Body of pancreas (tissue), 4 donors: ENCODE data around the gene DGKI. TPM values are rescaled to one million over a fixed set of nuclear protein-coding genes. Genes with fewer than 3 reads are reported as not detected.

ENCODE experiments used
- ATAC-seq: fragments of 150-250 bp; one replicate; pipeline ENCODE4 v1.9.1; 2016
- DNase-seq, 4 donors: peaks; one replicate each; pipeline ENCODE4 v3.0.0-alpha.2; 2019
- H3K27ac ChIP-seq, 4 donors: fragments of 200-600 bp; sonication (generic); 1 replicate in 3 of 4; 2 replicates in 1 of 4; pipeline versions ENCODE4 v1.5.1 to v1.6.1; 2016 to 2019; ENCODE audit warnings: mild to moderate bottlenecking in 1 of 4, mixed read lengths in 1 of 4, moderate library complexity in 1 of 4
- H3K27me3 ChIP-seq, 2 donors: fragments of 200-600 bp; sonication (generic); one replicate each; pipeline ENCODE4 v1.6.0; 2016; ENCODE audit warnings: mild to moderate bottlenecking in 1 of 2
- H3K36me3 ChIP-seq, 2 donors: fragments of 200-600 bp; sonication (generic); replicated peaks in 1 of 2; 2 replicates each; pipeline ENCODE4 v1.5.1; 2016; ENCODE audit warnings: low read depth in 2 of 2; ENCODE audit not compliant: insufficient read depth in 1 of 2
- H3K4me1 ChIP-seq: fragments of 200-600 bp; sonication (generic); one replicate; pipeline ENCODE4 v1.6.0; 2016
- H3K4me3 ChIP-seq, 2 donors: fragments of 200-600 bp; sonication (generic); 1 replicate in 1 of 2; 2 replicates in 1 of 2; pipeline ENCODE4 v1.5.1; 2016 to 2019
- H3K9me3 ChIP-seq, 3 donors: fragments of 200-600 bp; sonication (generic); 1 replicate in 2 of 3; 2 replicates in 1 of 3; pipeline ENCODE4 v1.5.1; 2016
- CTCF ChIP-seq, 7 experiments: fragments of 450-650 bp in 4 of 7; fragments of 200-600 bp in 3 of 7; sonication (generic) in 3 of 7; IDR thresholded peaks; one replicate each; pipeline ENCODE4 v1.5.1; 2016 to 2019; ENCODE audit warnings: antibody characterized with exemption in 7 of 7
- POLR2A ChIP-seq, 3 donors: fragments of 450-650 bp; IDR thresholded peaks; one replicate each; pipeline ENCODE4 v1.6.1; 2016; ENCODE audit warnings: antibody characterized with exemption in 3 of 3, mild to moderate bottlenecking in 2 of 3
- WGBS, 2 donors: methylation state at CpG; one replicate each; pipeline ENCODE4 v1.1.5; 2017; 5-methylcytosine and 5-hydroxymethylcytosine counted together
- intact Hi-C: fragments of 100-400 bp; cut with DNase I; formaldehyde crosslinking; loops from one replicate; pipeline ENCODE4 v1.15.1; 2023
- total RNA-seq, 2 donors: library from RNA; depleted of rRNA; stranded (reverse); fragments of >200 nt; gene quantifications; one replicate each; pipeline ENCODE4 v1.1.0, GENCODE V29; 2016

The DGKI gene
- total RNA-seq, 2 donors from 2014 or later: 2.6 TPM; not detected in 1

DNA sequence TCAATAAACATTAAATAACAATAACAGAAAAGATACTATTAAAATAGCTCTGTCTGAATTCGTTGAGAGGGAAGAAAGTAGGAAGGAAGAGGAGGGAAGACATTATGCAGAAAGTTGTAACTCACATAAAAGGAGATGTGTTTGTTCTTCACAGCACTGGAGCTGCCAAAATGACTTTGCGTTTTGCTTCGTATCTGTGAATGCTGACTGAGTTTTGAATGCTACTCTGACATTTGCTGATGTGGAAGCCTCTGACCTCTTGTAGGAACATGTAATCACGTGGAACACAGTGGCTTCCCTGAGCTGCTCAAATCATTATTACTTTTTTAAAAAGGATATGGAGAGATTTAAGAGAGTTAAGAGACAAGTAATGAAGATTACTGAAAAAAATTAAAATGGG lies 15.6 kb upstream of the DGKI start:
- intact Hi-C loops: no loop called here
- DNase-seq: no peak
- 59 to 68% methylated on average over 4 of the region's 4 CpGs for WGBS, 2 donors

GRCh38 chr7:137860542-137860941 lies 13.8 kb upstream of the DGKI start:
- TF ChIP-seq POLR2A (IDR thresholded peaks at IDR 0.05) (no peak), CTCF (IDR thresholded peaks at IDR 0.05) (no peak)
- Histone ChIP-seq H3K9me3 (no peaks in the 10 kb centered on the region), H3K36me3 (no peaks in the 10 kb centered on the region), H3K4me3 (no peak overlapping the region), H3K27ac (no peak overlapping the region), H3K27me3 (no peaks in the 10 kb centered on the region), H3K4me1 (no peaks in the 10 kb centered on the region)
- intact Hi-C loops: no loop called here
- no peak for ATAC-seq
- DNase-seq: no peak
- WGBS, 2 donors: 91 to 100% methylated on average over 2 of the region's 2 CpGs

More for the DNA sequence above, 15.6 kb upstream of the DGKI start:
- Histone ChIP-seq H3K9me3 (no peaks in the 10 kb centered on the region), H3K4me3 (no peak overlapping the region), H3K27me3 (no peaks in the 10 kb centered on the region), H3K27ac (no peak overlapping the region), H3K36me3 (peaks cover 0 to 2% of the 10 kb centered on the region in 2 donors), H3K4me1 (no peaks in the 10 kb centered on the region)
- no peak for TF ChIP-seq CTCF (IDR thresholded peaks at IDR 0.05)
- no peak for TF ChIP-seq POLR2A (IDR thresholded peaks at IDR 0.05)
- ATAC-seq: no peak

DNA sequence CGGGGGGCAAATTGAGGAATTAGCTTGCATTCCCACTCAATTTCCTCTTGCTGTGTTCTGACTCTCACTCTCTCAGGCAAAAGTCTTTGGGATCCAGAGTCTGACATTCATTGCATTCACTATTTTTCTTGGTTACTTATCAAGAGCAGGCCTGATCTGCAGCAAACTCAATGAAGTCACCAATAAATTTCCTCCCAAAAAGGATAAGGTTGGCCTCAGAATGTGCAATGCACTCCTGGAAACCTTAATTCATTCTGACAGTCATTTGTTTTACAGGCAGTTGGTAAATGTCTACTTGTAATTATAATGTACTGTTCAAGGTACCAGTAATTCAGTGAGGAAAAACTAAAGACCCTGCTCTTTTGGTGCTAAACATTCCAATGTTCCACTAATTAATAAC lies 6.3 kb upstream of the DGKI start:
- WGBS, 2 donors: 100% methylated on average over 1 of the region's 1 CpG
- TF ChIP-seq POLR2A (IDR thresholded peaks at IDR 0.05) (no peak), CTCF (IDR thresholded peaks at IDR 0.05) (no peak)
- Histone ChIP-seq H3K9me3 (no peaks in the 10 kb centered on the region), H3K36me3 (no peaks in the 10 kb centered on the region), H3K4me1 (no peaks in the 10 kb centered on the region), H3K4me3 (no peak overlapping the region), H3K27ac (no peak overlapping the region), H3K27me3 (no peaks in the 10 kb centered on the region)
- no peak for ATAC-seq
- intact Hi-C loops: no loop called here
- no peak for DNase-seq

DNA sequence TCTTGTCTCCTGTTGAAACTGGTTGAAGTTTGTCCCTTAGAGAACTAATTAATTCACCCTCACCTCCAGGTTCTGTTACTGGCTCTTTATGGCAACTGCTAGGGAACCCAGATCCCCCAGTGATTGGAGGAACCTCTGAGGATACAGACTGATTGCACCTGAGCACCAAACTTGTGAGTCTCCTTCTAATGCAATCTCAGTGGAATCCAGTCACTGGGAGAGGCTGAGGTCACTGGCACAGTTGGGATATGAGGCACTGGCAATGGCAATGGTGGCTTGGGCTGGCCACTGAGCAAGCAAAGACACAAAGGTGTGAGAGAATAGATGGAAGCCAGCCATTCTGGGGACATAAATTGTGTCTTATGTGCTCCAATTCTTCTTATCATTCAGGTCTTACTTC lies 5.3 kb upstream of the DGKI start:
- DNase-seq (no peak), ATAC-seq (no peak)
- no peak overlapping the region for H3K27ac ChIP-seq
- peaks cover 0 to 5% of the 10 kb centered on the region in 2 donors for H3K27me3 ChIP-seq
- intact Hi-C loops: no loop called here
- no peak overlapping the region for H3K4me3 ChIP-seq
- H3K36me3 ChIP-seq: no peaks in the 10 kb centered on the region
- peaks cover 7% of the 10 kb centered on the region for H3K4me1 ChIP-seq
- TF ChIP-seq POLR2A (IDR thresholded peaks at IDR 0.05) (no peak), CTCF (IDR thresholded peaks at IDR 0.05) (no peak)
- H3K9me3 ChIP-seq: no peaks in the 10 kb centered on the region
